GM12878 (cell line): ENCODE measurements around the gene IQGAP2.

Experiments used
- BMI1 ChIP-seq: fragments of 450-650 bp; IDR thresholded peaks from 2 replicates; pipeline ENCODE4 v1.6.1; 2016; ENCODE audit warnings: mild to moderate bottlenecking, moderate library complexity, borderline replicate concordance
- CHD4 ChIP-seq: fragments of 200-600 bp; sonication (generic); IDR thresholded peaks from 2 replicates; pipeline ENCODE4 v1.6.1; 2016; ENCODE audit warnings: mild to moderate bottlenecking
- CTCF ChIP-seq, 3 experiments: IDR thresholded peaks in 2 of 3; conservative IDR thresholded peaks in 1 of 3; 2 replicates each; pipeline ENCODE4 v1.5.1; 2011; ENCODE audit warnings: low read depth in 3 of 3, low read length in 3 of 3, mild to moderate bottlenecking in 3 of 3, control low read depth in 2 of 3, moderate library complexity in 2 of 3, inconsistent platforms in 1 of 3, mixed read lengths in 1 of 3; ENCODE audit not compliant: control insufficient read depth in 2 of 3, insufficient read depth in 1 of 3; ENCODE audit errors: extremely low read depth in 1 of 3
- EZH2 ChIP-seq: IDR thresholded peaks from 2 replicates; pipeline ENCODE4 v1.6.1; 2012; ENCODE audit warnings: low read depth, mild to moderate bottlenecking, control low read depth, inconsistent platforms, low read length, borderline replicate concordance; ENCODE audit not compliant: control insufficient read depth
- JUND ChIP-seq: IDR thresholded peaks from 2 replicates; pipeline ENCODE4 v1.6.1; 2012; ENCODE audit warnings: low read depth, mild to moderate bottlenecking, low read length, improper control_type of control experiment, moderate library complexity
- RAD21 ChIP-seq: IDR thresholded peaks from 2 replicates; pipeline ENCODE4 v1.6.1; 2011; ENCODE audit warnings: mild to moderate bottlenecking, low read depth, low read length, moderate library complexity; ENCODE audit not compliant: insufficient read depth
- TARDBP ChIP-seq: IDR thresholded peaks from 2 replicates; pipeline ENCODE4 v1.6.1; 2016; ENCODE audit warnings: borderline replicate concordance

GRCh38 chr5:76745670-76746069 is 342.6 kb downstream of the IQGAP2 start:
- TF ChIP-seq RAD21 = no peak
- no peak for TF ChIP-seq JUND
- no peak for TF ChIP-seq EZH2
- TF ChIP-seq TARDBP = no peak
- TF ChIP-seq CHD4 = no peak
- TF ChIP-seq CTCF (IDR thresholded peaks at IDR 0.05 in 2 of 3, conservative IDR thresholded peaks at IDR 0.05 in 1 of 3; ENCODE audit: control insufficient read depth in 2 of 3, extremely low read depth in 1 of 3, insufficient read depth in 1 of 3, low read depth in 3 of 3, low read length in 3 of 3) = no peak
- TF ChIP-seq BMI1 = no peak
